HEK293 (cell line): ENCODE measurements around the gene ZC3H4.

ENCODE experiments used
- CTCF ChIP-seq: fragments of 450-650 bp; formaldehyde crosslinking; IDR thresholded peaks from 2 replicates; pipeline ENCODE4 v1.5.1; 2016; ENCODE audit warnings: missing biosample characterization, missing genetic modification characterization
- PRDM6 ChIP-seq: fragments of 450-650 bp; formaldehyde crosslinking; IDR thresholded peaks from 2 replicates; pipeline ENCODE4 v1.5.1; 2017; ENCODE audit warnings: missing biosample characterization, missing genetic modification characterization
- REST ChIP-seq: fragments of 450-650 bp; formaldehyde crosslinking; IDR thresholded peaks from 2 replicates; pipeline ENCODE4 v1.5.1; 2016; ENCODE audit warnings: missing biosample characterization, missing genetic modification characterization
- ZNF132 ChIP-seq: fragments of 450-650 bp; formaldehyde crosslinking; IDR thresholded peaks from 2 replicates; pipeline ENCODE4 v1.5.1; 2017; ENCODE audit warnings: missing biosample characterization, missing genetic modification characterization, borderline replicate concordance
- ZNF280C ChIP-seq: fragments of 450-650 bp; formaldehyde crosslinking; IDR thresholded peaks from 2 replicates; pipeline ENCODE4 v1.5.1; 2016; ENCODE audit warnings: missing biosample characterization, missing genetic modification characterization
- ZNF311 ChIP-seq: fragments of 450-650 bp; formaldehyde crosslinking; IDR thresholded peaks from 2 replicates; pipeline ENCODE4 v1.5.1; 2017; ENCODE audit warnings: missing biosample characterization, missing genetic modification characterization, borderline replicate concordance
- ZNF558 ChIP-seq: fragments of 450-650 bp; formaldehyde crosslinking; IDR thresholded peaks from 2 replicates; pipeline ENCODE4 v1.5.1; 2016; ENCODE audit warnings: missing biosample characterization, missing genetic modification characterization
- ZNF639 ChIP-seq: fragments of 450-650 bp; formaldehyde crosslinking; IDR thresholded peaks from 2 replicates; pipeline ENCODE4 v1.5.1; 2016; ENCODE audit warnings: missing biosample characterization, missing genetic modification characterization
- ZNF837 ChIP-seq: fragments of 450-650 bp; formaldehyde crosslinking; IDR thresholded peaks from 2 replicates; pipeline ENCODE4 v1.5.1; 2016; ENCODE audit warnings: missing biosample characterization, missing genetic modification characterization
- ZXDB ChIP-seq: fragments of 450-650 bp; formaldehyde crosslinking; IDR thresholded peaks from 2 replicates; pipeline ENCODE4 v1.5.1; 2016; ENCODE audit warnings: missing biosample characterization, missing genetic modification characterization

- TF ChIP-seq ZNF132 (no peak), ZNF639 (tag by site-specific recombination) (no peak), CTCF (no peak), ZNF558 (tag by site-specific recombination) (no peak), ZXDB (tag by site-specific recombination) (no peak), PRDM6 (tag by site-specific recombination) (no peak), ZNF837 (tag by site-specific recombination) (no peak), ZNF311 (tag by site-specific recombination) (no peak), REST (tag by site-specific recombination) (no peak), ZNF280C (tag by site-specific recombination) (no peak)
Measured at GRCh38 chr19:47111006-47111621, 2.5 kb downstream of the ZC3H4 start.
